GM12872 (cell line): ENCODE data around the gene PTGFRN.

ENCODE experiments used
- TF ChIP-seq, protein P1 (sequence below): IDR thresholded peaks from 3 replicates; pipeline ENCODE4 v1.5.1; 2011; ENCODE audit warnings: low read depth, mild to moderate bottlenecking, low read length, moderate library complexity; ENCODE audit not compliant: insufficient read depth

Gene PTGFRN

DNA sequence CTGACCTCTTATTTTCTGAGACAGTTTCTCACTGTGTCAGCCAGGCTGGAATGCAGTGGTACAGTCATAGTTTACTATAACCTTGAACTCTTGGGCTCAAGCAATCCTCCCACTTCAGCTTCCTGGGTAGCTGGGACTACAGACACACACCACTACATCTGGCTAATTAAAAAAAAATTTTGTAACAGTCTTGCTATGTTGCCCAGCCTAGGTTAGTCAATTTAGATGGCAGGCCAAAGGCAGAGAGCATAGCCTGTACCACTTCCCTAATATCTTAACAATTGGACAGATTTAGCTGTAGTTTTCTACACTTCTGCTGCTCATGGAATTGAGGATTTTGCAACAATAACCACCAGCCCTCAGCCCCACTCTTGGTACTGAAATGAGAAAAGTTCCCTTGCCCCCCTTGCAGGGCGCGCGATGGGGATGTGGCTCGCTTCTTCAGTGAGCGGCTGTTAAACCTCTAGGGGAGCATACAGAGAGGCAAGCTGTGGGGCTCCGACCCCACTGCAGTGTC, 34.9 kb upstream of the PTGFRN start:
- TF ChIP-seq, protein P1, sequence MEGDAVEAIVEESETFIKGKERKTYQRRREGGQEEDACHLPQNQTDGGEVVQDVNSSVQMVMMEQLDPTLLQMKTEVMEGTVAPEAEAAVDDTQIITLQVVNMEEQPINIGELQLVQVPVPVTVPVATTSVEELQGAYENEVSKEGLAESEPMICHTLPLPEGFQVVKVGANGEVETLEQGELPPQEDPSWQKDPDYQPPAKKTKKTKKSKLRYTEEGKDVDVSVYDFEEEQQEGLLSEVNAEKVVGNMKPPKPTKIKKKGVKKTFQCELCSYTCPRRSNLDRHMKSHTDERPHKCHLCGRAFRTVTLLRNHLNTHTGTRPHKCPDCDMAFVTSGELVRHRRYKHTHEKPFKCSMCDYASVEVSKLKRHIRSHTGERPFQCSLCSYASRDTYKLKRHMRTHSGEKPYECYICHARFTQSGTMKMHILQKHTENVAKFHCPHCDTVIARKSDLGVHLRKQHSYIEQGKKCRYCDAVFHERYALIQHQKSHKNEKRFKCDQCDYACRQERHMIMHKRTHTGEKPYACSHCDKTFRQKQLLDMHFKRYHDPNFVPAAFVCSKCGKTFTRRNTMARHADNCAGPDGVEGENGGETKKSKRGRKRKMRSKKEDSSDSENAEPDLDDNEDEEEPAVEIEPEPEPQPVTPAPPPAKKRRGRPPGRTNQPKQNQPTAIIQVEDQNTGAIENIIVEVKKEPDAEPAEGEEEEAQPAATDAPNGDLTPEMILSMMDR, result no peak

DNA sequence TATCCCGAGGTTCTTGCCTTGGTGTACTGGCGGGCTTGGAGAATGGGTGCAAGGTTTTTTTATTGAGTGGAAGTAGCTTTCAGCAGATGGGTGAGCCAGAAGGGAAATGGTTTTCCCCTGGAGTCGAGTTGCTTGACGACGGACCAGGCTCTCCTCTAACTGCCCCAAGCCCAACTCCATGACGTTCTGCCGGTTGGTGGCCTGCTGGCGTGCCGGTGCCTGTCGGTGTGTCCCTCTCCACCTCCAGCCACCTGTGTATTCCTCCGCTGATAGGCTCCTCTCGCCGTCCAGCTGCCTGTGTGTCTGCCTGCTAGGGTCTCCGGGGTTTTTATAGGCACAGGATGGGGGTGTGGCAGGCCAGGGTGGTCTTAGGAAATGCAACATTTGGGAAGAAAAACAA, 34.3 kb upstream of the PTGFRN start:
- TF ChIP-seq, protein P1, result no peak

DNA sequence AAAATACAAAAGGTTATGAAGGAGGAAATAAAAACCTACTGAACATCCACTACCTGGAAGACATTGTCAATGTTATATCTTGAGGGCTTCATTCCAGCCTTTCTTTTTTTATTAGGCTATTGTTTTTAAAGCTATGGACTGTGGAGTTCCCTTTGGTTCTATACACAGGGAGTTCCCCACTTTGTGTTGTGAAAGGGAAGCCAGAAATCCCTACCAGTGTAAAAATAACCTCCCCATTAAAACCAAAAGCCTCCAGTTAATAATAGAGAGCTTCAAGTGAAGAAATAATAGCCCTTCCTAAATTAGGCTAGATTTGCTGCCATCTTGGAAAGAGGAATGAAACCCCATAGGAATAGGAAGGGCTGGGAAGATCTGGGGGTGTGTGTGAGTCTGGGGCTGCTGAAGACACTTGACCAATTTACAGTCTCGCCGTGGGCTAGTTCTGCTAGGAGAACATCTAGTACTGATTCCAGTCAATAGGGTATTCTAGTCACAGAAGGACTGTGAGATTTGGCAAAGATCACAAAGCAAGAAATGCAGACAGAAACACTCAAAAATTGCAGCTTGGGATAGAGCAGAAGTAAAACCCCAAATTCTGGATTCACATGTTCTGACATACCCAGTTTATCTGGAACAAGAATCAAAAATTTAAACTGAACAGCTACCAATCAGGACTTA, 32.4 kb upstream of the PTGFRN start:
- TF ChIP-seq, protein P1, result no peak

DNA sequence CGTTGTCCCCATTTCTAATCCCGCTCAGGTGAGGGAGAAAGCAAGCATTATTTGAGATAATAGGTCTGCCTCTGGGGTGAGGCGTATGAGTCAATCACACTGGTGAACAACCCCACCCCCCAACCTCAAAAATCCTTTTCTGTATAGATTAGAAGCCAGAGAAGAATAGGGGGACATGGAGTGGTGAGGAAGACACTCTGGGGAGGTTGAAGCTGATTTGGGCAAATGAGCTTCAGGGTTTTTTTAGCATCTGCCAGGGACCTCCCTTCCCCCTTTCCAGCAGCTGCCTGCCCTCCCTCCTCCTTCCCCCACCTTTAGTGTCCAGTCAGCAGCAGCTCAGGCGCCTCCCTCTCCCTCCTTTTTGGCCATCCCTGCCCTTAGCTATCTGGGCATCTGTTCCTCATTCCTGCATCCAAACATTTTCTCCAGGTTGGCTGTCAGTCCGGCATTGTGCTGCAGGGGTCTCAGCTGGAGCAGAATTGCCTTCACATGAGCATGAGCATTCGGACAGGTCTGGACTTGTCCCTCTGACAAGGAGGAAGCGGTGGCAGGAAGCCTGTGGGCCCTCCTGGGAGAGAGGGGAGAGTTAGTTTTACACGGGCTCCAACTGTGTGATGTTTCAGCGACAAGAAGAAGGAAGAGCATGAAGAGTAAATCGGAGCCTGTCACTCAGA, 30.8 kb upstream of the PTGFRN start:
- TF ChIP-seq, protein P1, result no peak

DNA sequence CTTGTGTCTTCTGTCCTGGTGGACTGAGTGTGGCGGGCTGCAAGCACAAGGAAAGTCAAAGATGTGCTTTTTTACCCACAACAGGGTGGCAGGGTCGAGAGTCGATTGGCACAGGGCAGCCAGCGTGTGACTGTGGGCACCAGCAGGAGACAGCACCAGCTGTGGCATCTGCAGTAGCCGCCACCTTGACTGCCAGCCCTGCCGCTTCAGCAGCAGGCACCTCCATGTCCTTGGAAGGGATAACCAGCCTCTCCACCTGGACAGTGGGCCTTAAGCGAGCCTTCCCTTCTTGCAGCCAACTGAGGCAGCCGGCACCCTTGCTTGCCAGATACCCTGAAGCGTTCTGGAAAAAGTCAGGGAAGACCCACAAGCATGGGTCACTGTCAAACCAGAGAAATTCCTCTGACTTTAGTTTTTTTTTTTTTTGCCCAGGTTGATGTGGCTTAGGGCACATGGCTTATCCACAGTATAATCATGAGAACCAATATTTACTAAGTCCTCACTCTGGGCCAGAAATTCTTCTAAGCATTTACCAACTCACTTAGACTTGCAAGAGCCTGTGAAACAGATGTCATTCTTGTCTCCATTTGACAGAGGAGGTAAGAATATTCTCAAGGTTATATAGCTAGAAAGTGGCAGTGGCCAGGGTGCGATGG, 30.1 kb upstream of the PTGFRN start:
- TF ChIP-seq, protein P1, result no peak

DNA sequence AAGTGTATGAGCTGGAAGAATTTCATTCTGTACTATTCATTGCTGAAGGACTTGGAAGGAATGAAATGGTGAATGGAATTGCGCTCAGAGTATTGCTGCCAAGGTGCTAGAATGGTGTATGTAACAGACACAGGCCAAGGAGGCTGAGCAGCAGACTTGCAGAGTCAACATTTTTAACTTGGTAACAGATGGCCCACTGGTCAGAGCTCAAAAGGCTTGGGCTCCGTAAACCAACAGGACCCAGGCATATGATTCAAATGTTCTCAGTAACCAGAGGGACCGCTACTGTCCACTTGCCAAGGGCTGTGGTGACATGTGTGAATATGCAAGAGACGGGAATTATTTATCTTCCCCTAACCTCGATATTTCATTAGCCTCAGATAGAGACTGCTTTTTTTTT, 28.8 kb upstream of the PTGFRN start:
- TF ChIP-seq, protein P1, result no peak

DNA sequence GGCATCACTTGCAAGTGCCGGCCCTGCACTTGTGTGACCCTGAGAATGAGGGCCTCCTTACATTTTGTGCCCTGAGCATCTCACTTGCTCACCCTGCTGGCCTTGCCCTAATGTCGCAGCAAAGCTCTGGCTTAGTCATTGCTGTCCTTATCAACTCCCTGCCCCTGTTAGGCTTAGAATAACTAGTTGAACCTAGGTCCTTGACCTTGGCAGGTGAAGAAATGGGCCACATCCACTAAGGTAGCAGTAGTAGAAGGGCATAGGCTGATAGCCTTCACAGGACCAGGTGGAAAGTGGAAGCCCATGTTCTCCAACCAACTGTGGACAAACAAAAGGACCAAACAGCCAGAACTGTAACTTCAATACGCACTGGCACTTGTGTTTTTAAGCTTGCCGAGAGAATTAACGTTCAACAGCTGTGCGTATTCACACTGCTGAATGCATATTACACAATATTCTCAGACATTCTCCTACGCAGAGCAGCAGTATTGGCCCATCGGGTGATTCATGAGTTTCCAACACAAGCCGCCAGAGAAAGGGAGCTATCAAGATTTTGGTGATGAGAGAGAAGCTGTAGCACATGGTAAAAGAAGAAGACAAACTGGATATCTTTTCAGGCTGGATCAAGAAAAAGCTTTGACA, 27.7 kb upstream of the PTGFRN start:
- TF ChIP-seq, protein P1, result peak; percentile 58
